Mesenchymal stem cell (in vitro differentiated cells and primary cell): ENCODE measurements around the gene CCDC27.

ENCODE experiments used
- DNase-seq: peaks from one replicate; pipeline ENCODE4 v3.0.0-alpha.2; 2013
- H2AFZ ChIP-seq: one replicate; pipeline ENCODE4 v1.6.1; 2013; ENCODE audit warnings: low read depth, mild to moderate bottlenecking, control low read depth, inconsistent platforms, low read length, moderate library complexity
- H2AK5ac ChIP-seq: 2 replicates; pipeline ENCODE4 v1.6.1; 2013; ENCODE audit warnings: low read length, moderate library complexity, mild to moderate bottlenecking, inconsistent platforms; ENCODE audit not compliant: severe bottlenecking
- H2BK120ac ChIP-seq: one replicate; pipeline ENCODE4 v1.6.1; 2013; ENCODE audit warnings: low read depth, mild to moderate bottlenecking, inconsistent platforms, low read length, moderate library complexity
- H2BK12ac ChIP-seq, 2 experiments: one replicate each; pipeline ENCODE4 v1.6.1; 2013; ENCODE audit warnings: inconsistent platforms in 2 of 2, low read length in 2 of 2, mild to moderate bottlenecking in 2 of 2, moderate library complexity in 2 of 2, control low read depth in 1 of 2
- H2BK15ac ChIP-seq: one replicate; pipeline ENCODE4 v1.6.1; 2013; ENCODE audit warnings: mild to moderate bottlenecking, low read depth, inconsistent platforms; ENCODE audit not compliant: poor library complexity, severe bottlenecking
- H2BK5ac ChIP-seq: 2 replicates; pipeline ENCODE4 v1.6.1; 2013; ENCODE audit warnings: low read depth, mild to moderate bottlenecking, low read length, control low read depth, inconsistent platforms; ENCODE audit not compliant: poor library complexity, severe bottlenecking
- H3K14ac ChIP-seq, 2 experiments: one replicate each; pipeline ENCODE4 v1.6.1; 2013; ENCODE audit warnings: inconsistent platforms in 2 of 2, low read length in 2 of 2, control low read depth in 1 of 2, mild to moderate bottlenecking in 1 of 2, moderate library complexity in 1 of 2
- H3K18ac ChIP-seq, 2 experiments: one replicate each; pipeline ENCODE4 v1.6.1; 2013; ENCODE audit warnings: inconsistent platforms in 2 of 2, low read length in 2 of 2, control low read depth in 1 of 2, low read depth in 1 of 2, mild to moderate bottlenecking in 1 of 2
- H3K23ac ChIP-seq, 2 experiments: one replicate each; pipeline ENCODE4 v1.6.1; 2013; ENCODE audit warnings: inconsistent platforms in 2 of 2, low read length in 2 of 2, mild to moderate bottlenecking in 2 of 2, moderate library complexity in 2 of 2, control low read depth in 1 of 2
- H3K27ac ChIP-seq: 2 replicates; pipeline ENCODE4 v1.5.1; 2013; ENCODE audit warnings: mild to moderate bottlenecking, moderate library complexity, low read length, control low read depth, inconsistent platforms; ENCODE audit not compliant: poor library complexity, severe bottlenecking
- H3K27me3 ChIP-seq, 2 experiments: 2 replicates each; pipeline versions ENCODE4 v1.6.1 to v1.7.0; 2013; ENCODE audit warnings: low read length in 2 of 2, mild to moderate bottlenecking in 2 of 2, moderate library complexity in 2 of 2, control low read depth in 1 of 2, inconsistent platforms in 1 of 2; ENCODE audit not compliant: control insufficient read depth in 1 of 2, insufficient read depth in 1 of 2
- H3K36me3 ChIP-seq, 2 experiments: 2 replicates each; pipeline versions ENCODE4 v1.6.1 to v1.7.0; 2013; ENCODE audit warnings: low read length in 2 of 2, control low read depth in 1 of 2, inconsistent platforms in 1 of 2, low read depth in 1 of 2, mild to moderate bottlenecking in 1 of 2; ENCODE audit not compliant: insufficient read depth in 2 of 2, control insufficient read depth in 1 of 2
- H3K4ac ChIP-seq, 2 experiments: one replicate each; pipeline ENCODE4 v1.6.1; 2013; ENCODE audit warnings: inconsistent platforms in 2 of 2, low read length in 2 of 2, mild to moderate bottlenecking in 2 of 2, moderate library complexity in 2 of 2, control low read depth in 1 of 2, low read depth in 1 of 2
- H3K4me1 ChIP-seq: 2 replicates; pipeline ENCODE4 v1.6.1; 2013; ENCODE audit warnings: low read depth, low read length, control low read depth; ENCODE audit not compliant: control insufficient read depth, insufficient read depth
- H3K4me2 ChIP-seq: 2 replicates; pipeline ENCODE4 v1.6.1; 2013; ENCODE audit warnings: low read length, mild to moderate bottlenecking, inconsistent platforms; ENCODE audit not compliant: poor library complexity, severe bottlenecking
- H3K4me3 ChIP-seq, 2 experiments: 2 replicates each; pipeline versions ENCODE4 v1.5.1 to v1.7.0; 2013; ENCODE audit warnings: low read length in 2 of 2, mild to moderate bottlenecking in 2 of 2, control low read depth in 1 of 2, low read depth in 1 of 2; ENCODE audit not compliant: insufficient read depth in 1 of 2
- H3K79me1 ChIP-seq: replicated peaks from 2 replicates; pipeline ENCODE4 v1.6.1; 2013; ENCODE audit warnings: mild to moderate bottlenecking, control low read depth, low read length, inconsistent platforms; ENCODE audit not compliant: poor library complexity, severe bottlenecking
- H3K9ac ChIP-seq: 2 replicates; pipeline ENCODE4 v1.7.0; 2013; ENCODE audit warnings: mild to moderate bottlenecking, low read length, moderate library complexity
- H3K9me3 ChIP-seq: 2 replicates; pipeline ENCODE4 v1.7.0; 2013; ENCODE audit warnings: mild to moderate bottlenecking, low read length; ENCODE audit not compliant: control insufficient read depth
- H4K8ac ChIP-seq: one replicate; pipeline ENCODE4 v1.6.1; 2013; ENCODE audit warnings: inconsistent platforms, mild to moderate bottlenecking, low read length, moderate library complexity
- H4K91ac ChIP-seq: one replicate; pipeline ENCODE4 v1.6.1; 2013; ENCODE audit warnings: mild to moderate bottlenecking, low read length, inconsistent platforms
- WGBS: methylation state at CpG from one replicate; pipeline ENCODE4 v1.1.7; 2013; ENCODE audit warnings: mixed read lengths; 5-methylcytosine and 5-hydroxymethylcytosine counted together

The CCDC27 gene

DNA sequence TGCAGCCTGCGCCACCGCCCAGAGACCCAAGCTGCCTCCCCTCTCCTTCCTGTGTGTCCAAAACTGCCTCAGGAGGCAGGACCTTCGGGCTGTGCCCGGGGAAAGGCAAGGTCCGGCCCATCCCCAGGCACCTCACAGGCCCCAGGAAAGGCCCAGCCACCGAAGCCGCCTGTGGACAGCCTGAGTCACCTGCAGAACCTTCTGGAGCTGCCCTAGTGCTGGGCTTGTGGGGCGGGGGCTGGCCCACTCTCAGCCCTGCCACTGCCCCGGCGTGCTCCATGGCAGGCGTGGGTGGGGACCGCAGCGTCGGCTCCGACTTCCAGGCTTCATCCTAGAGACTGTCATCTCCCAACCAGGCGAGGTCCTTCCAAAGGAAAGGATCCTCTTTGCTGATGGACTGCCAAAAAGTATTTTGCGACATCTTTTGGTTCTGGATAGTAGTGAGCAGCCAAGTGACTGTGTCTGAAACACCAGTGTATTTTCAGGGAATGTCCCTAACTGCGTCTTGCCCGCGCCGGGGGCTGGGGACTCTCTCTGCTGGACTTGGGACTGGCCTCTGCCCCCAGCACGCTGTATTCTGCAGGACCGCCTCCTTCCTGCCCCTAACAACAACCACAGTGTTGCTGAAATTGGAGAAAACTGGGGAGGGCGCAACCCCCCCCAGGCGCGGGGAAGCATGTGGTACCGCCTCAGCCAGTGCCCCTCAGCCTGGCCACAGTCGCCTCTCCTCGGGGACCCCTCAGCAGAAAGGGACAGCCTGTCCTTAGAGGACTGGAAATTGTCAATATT lies 19.0 kb upstream of the CCDC27 start:
- Histone ChIP-seq H3K18ac (no peak overlapping the region), H3K36me3 (peaks cover 20 to 31% of the 10 kb centered on the region in 2 experiments), H2AFZ (no peak overlapping the region), H4K91ac (no peak overlapping the region), H3K27me3 (peaks cover 28 to 46% of the 10 kb centered on the region in 2 experiments), H3K9ac (no peak overlapping the region), H2BK12ac (no peak overlapping the region), H2AK5ac (no peak overlapping the region), H3K9me3 (no peaks in the 10 kb centered on the region), H3K23ac (no peak overlapping the region), H3K4me2 (no peak overlapping the region), H3K27ac (no peak overlapping the region), H3K79me1 (peaks cover 2% of the 10 kb centered on the region), H3K4ac (no peak overlapping the region), H2BK15ac (no peak overlapping the region), H2BK5ac (no peak overlapping the region), H3K4me1 (peaks cover 4% of the 10 kb centered on the region), H3K4me3 (no peak overlapping the region), H4K8ac (no peak overlapping the region), H2BK120ac (no peak overlapping the region), H3K14ac (no peak overlapping the region)
- WGBS = 87% methylated on average over 27 of the region's 29 CpGs
- no peak for DNase-seq

DNA sequence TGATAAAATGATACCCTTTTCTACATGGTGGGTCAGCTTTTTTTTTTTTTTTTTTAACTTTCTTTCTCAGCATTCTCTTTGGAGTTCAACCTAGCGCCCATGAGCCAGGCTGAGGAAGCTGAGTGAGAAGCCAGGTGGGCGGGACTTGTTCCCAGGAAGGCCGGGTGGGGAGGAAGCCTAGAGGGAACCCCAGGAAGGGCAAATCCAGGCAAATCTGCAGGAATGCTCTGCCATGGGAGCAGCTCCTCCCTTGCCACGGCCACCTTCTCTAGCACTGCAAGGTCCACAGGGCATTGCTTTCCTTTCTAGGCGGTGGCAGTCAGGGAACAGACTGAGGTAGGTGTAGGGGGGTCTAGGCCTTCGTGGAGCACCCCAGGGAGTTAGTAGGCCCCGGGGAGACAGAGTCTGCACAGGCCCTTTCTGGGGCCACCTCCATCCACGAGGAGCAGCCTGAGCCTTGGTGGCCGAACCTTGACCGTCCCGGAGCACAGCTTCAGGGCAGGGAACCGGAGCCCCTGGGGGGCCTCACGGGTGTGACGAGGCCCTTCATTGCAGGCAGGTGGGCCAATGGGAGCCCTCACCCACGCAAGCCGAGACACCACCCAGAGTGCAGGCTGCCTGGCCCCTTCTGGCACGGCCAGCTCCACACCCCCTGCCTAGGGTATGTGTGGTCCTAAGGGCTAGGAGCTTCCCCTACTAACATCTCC lies 18.2 kb upstream of the CCDC27 start:
- Histone ChIP-seq H3K79me1 (peaks cover 3% of the 10 kb centered on the region), H3K14ac (no peak overlapping the region), H2AFZ (no peak overlapping the region), H3K23ac (no peak overlapping the region), H3K9me3 (no peaks in the 10 kb centered on the region), H3K4me1 (peaks cover 4% of the 10 kb centered on the region), H4K8ac (no peak overlapping the region), H2BK5ac (no peak overlapping the region), H3K4me3 (no peak overlapping the region), H2BK12ac (no peak overlapping the region), H2BK15ac (no peak overlapping the region), H3K27me3 (peaks cover 22 to 38% of the 10 kb centered on the region in 2 experiments), H3K9ac (no peak overlapping the region), H4K91ac (no peak overlapping the region), H3K36me3 (peaks cover 28 to 36% of the 10 kb centered on the region in 2 experiments), H3K27ac (no peak overlapping the region), H3K4ac (no peak overlapping the region), H2AK5ac (no peak overlapping the region), H3K4me2 (no peak overlapping the region), H2BK120ac (no peak overlapping the region), H3K18ac (no peak overlapping the region)
- no peak for DNase-seq
- 93% methylated on average over 17 of the region's 17 CpGs for WGBS

DNA sequence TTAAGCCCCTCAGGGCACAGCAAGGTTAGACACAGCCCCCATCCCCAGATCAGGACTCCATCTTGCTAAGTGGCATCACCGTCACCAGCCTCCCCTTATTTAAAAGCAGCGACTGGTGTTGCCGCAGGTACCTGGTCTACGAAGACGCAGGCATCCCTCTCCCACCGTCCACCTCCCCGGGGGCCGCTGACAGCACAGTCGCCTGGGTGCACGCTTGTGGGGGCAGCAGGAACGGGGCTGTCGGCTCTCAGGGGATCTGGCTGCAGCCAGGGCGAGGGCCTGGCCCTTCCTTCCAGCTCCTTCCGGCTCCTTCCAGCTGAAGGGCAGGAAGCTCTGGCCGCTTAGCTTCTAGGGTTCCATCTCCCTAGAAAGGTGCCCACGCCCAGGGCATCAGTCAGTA lies 17.6 kb upstream of the CCDC27 start:
- Histone ChIP-seq H3K4me3 (no peak overlapping the region), H3K23ac (no peak overlapping the region), H3K36me3 (peaks cover 34 to 37% of the 10 kb centered on the region in 2 experiments), H4K91ac (no peak overlapping the region), H2BK15ac (no peak overlapping the region), H3K79me1 (peaks cover 3% of the 10 kb centered on the region), H3K27ac (no peak overlapping the region), H2AFZ (no peak overlapping the region), H3K4me2 (no peak overlapping the region), H4K8ac (no peak overlapping the region), H3K18ac (no peak overlapping the region), H3K27me3 (peaks cover 19 to 33% of the 10 kb centered on the region in 2 experiments), H3K14ac (no peak overlapping the region), H3K9ac (no peak overlapping the region), H3K4ac (no peak overlapping the region), H2BK120ac (no peak overlapping the region), H2BK5ac (no peak overlapping the region), H3K9me3 (no peaks in the 10 kb centered on the region), H3K4me1 (peaks cover 4% of the 10 kb centered on the region), H2BK12ac (no peak overlapping the region), H2AK5ac (no peak overlapping the region)
- no peak for DNase-seq
- WGBS = 96% methylated on average over 16 of the region's 16 CpGs

DNA sequence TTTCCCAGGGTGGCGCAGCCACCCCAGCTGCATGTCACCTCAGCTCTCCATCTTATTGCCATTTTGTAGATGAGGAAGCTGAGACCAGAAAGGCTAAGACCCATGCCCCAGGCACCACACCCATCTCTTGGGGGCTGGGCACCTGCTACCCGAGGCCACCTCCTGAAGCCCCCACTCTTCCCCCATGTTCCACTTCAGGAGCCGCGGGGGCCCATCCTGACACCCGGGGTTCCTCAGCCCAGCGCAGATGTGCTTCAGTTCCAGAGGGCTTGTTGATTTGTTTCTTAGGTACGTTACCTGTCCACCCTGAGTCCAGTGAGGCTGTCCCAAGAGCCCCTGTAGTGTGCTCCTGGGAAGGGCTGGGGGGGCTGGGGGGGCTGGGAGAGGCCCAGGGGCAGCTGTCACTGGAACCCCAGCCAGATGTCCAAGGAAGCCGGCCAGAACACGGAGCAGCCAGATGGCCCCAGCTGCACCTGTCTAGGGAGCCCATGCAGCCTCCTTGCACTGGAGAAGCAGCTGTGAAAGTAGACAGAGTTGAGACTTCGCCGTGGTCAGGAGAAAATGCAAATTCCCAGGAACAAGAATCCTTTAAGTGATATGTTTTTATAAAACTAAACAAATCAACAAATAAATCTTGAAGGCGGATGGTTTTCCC lies 17.1 kb upstream of the CCDC27 start:
- Histone ChIP-seq H2BK5ac (no peak overlapping the region), H3K4me2 (no peak overlapping the region), H3K9ac (no peak overlapping the region), H3K27me3 (peaks cover 16 to 29% of the 10 kb centered on the region in 2 experiments), H4K8ac (no peak overlapping the region), H2AFZ (no peak overlapping the region), H2BK15ac (no peak overlapping the region), H3K9me3 (no peaks in the 10 kb centered on the region), H3K4me1 (peaks cover 4% of the 10 kb centered on the region), H3K23ac (no peak overlapping the region), H3K36me3 (peaks cover 39 to 42% of the 10 kb centered on the region in 2 experiments), H3K4ac (no peak overlapping the region), H3K4me3 (no peak overlapping the region), H3K27ac (no peak overlapping the region), H2BK12ac (no peak overlapping the region), H4K91ac (no peak overlapping the region), H3K14ac (no peak overlapping the region), H2BK120ac (no peak overlapping the region), H3K79me1 (peaks cover 6% of the 10 kb centered on the region), H3K18ac (no peak overlapping the region), H2AK5ac (no peak overlapping the region)
- no peak for DNase-seq
- 91% methylated on average over 10 of the region's 12 CpGs for WGBS
